Stimulated activated naive CD8-positive, alpha-beta T cell treated with anti-CD3 and anti-CD28 coated beads, Interleukin-15, Interleukin-2, amounts not matched to agents 100 ng/mL and 50 ng/mL, for 24 hours (primary cell): ENCODE data around the gene DHRS3.
"Not testable (repeated sequence)": the region's sequence is repeated elsewhere in the genome, so short reads cannot be mapped to it uniquely, and the experiment has no call there.

Experiments used
- H3K27ac Mint-ChIP-seq: one replicate; pipeline ENCODE4 v1.8.0; 2021; ENCODE audit warnings: mild to moderate bottlenecking, mixed read lengths
- H3K27me3 Mint-ChIP-seq: one replicate; pipeline ENCODE4 v1.8.0; 2021; ENCODE audit warnings: mixed read lengths
- H3K36me3 Mint-ChIP-seq: one replicate; pipeline ENCODE4 v1.8.0; 2021; ENCODE audit warnings: low read depth, mixed read lengths
- H3K4me1 Mint-ChIP-seq: one replicate; pipeline ENCODE4 v1.8.0; 2021; ENCODE audit warnings: low read depth, mixed read lengths
- H3K4me3 Mint-ChIP-seq: one replicate; pipeline ENCODE4 v1.8.0; 2021; ENCODE audit warnings: mild to moderate bottlenecking, mixed read lengths
- H3K9me3 Mint-ChIP-seq: one replicate; pipeline ENCODE4 v1.8.0; 2021; ENCODE audit warnings: mixed read lengths

The DHRS3 gene

DNA sequence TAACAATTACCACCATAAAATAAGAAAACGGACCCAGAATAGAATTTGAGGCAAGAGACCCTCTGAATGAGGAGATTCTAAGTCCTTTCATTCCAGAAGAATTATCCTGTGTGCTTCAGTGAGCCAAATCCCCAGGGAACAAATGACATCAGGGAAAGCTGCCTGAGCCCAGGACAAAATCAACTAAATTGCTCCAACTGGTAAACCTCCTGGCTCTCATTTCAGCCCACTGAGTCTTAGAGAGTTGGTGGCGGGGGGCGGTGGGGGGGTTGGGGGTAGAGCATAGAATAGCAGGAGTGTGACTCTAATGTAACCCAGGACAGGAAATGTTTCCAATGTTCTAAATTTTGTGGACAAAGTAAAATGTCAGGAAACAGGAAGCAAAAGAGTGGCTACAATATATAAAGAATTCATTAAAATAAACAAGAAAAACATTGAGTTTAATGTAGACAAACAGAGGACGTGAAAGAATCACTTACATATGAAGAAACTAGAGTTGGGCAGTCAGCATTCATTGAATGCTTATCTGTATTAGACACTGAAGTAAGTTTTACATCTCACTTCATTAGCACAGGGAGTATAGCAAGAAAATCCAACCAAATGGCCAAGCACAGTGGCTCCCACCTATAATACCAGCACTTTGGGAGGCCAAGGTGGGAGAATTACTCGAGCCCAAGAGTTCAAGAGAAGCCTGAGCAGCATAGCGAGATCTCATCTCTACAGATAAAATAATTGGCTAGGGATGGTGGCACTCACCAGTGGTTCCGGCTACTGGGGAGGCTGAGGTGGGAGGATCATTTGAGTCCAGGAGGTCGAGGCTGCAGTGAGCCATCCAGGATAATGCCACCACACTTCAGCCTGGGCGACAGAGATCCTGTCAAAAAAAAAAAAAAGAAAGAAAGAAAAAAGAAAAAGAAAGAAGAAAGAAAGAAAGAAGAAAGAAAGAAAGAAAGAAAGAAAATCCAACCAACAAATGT, 75.1 kb downstream of the DHRS3 start:
- H3K27me3 Mint-ChIP-seq, result peaks cover 4% of the 10 kb centered on the region
- peaks cover 11% of the 10 kb centered on the region for H3K4me1 Mint-ChIP-seq
- no peaks in the 10 kb centered on the region for H3K9me3 Mint-ChIP-seq
- H3K36me3 Mint-ChIP-seq, result no peaks in the 10 kb centered on the region
- peak overlapping the region; percentile 42 for H3K27ac Mint-ChIP-seq
- no peak overlapping the region for H3K4me3 Mint-ChIP-seq

DNA sequence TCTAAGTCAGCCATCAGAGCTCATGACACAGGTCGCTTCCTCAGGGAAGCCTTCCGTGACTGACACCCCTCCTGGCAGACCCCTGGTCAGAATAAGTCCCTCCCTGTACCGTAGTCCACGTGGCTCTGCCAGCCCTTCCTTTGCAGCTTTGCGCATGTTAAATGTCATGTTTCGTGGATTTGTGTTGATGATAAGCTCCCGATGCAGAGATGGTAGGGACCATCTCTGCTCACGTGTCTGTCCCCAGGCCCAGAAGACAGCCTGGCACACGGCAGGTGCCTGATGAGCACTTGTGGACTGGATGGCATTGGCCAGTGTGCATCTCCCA, 75.9 kb downstream of the DHRS3 start:
- Mint-ChIP-seq H3K4me3 (no peak overlapping the region), H3K27ac (peak overlapping the region; percentile 42), H3K9me3 (peaks cover 6% of the 10 kb centered on the region), H3K4me1 (peaks cover 11% of the 10 kb centered on the region), H3K36me3 (peaks cover 7% of the 10 kb centered on the region), H3K27me3 (peaks cover 4% of the 10 kb centered on the region)

DNA sequence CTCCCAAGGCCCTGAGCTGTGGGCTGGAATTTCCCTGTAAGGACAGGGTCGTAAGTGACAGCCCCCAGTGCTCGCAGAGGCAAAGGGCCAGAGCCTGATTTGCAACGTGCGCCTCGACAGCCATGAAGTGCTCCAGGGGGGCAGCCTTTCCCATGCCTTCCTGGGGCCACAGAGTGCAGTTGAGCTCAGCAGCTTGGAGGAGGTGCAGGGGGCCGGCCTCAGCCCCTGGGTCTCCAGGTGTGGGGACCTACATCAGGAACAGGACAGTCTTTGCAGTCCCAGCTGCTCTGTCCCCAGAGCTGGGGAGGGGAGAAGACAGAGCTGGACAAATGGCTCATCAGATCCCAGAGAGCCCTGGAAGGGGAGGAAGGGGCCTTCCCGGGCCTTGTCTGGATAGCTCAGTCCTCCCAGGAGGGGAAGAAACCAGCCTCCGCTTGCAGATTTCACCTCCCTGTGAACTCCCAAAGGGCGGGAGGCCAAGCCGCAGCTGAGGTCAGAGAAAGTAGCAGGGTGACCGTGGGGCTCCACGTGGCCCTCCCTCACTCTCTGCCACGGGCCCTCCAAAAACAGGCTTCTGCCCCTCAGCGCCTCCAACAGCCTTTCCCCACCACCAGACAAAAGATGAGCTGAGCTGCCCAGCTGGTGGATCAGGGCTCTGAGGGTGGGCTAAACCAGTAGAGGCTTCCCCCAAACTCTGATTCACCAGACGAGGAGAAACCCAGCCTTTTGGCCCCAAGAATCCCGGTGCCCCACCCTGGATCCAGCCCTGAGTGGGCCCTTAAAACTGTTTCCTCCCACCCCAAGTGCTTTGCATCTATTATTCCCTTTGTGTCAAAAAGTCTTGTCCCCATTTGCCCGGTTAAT, 76.5 kb downstream of the DHRS3 start:
- H3K9me3 Mint-ChIP-seq, result peaks cover 8% of the 10 kb centered on the region
- H3K36me3 Mint-ChIP-seq, result peaks cover 11% of the 10 kb centered on the region
- no peak overlapping the region for H3K4me3 Mint-ChIP-seq
- peaks cover 11% of the 10 kb centered on the region for H3K4me1 Mint-ChIP-seq
- H3K27me3 Mint-ChIP-seq, result peaks cover 4% of the 10 kb centered on the region
- no peak overlapping the region for H3K27ac Mint-ChIP-seq

DNA sequence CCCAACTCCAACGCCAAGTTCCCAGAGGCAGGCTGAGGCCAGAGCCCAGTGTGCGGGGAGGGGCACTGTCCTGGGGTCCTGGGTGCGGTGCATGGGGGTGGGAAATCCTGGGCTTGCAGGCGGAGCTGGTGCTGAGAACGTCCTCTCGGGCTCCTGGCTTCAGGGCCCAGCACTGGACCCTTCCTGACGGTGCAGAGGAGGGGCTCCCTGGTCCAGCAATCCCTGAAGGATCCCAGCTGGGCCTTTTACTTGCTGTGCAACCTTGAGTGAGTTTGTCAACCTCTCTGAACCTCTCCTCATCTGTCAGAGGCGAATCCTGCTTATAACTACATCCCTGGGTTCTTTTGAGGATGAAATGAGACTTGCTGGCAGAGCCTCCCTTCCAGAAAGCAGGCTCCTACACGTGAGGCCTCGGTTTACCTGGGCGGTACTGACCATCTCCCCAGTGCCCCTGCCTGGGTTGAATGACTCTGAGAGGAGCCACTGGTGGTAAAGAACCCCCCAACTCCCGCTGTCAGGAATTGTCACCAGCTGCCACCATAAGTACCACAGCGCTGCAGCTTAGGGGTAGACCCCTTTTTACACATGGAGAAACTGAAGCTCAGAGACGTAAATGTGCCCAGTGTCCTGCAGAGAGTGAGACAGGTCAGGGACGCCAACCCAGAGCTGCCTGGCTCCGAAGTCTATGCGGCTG, 77.3 kb downstream of the DHRS3 start:
- H3K27ac Mint-ChIP-seq, result no peak overlapping the region
- H3K27me3 Mint-ChIP-seq, result peaks cover 4% of the 10 kb centered on the region
- peaks cover 17% of the 10 kb centered on the region for H3K36me3 Mint-ChIP-seq
- H3K9me3 Mint-ChIP-seq, result peaks cover 14% of the 10 kb centered on the region
- no peak overlapping the region for H3K4me3 Mint-ChIP-seq
- peaks cover 11% of the 10 kb centered on the region for H3K4me1 Mint-ChIP-seq

DNA sequence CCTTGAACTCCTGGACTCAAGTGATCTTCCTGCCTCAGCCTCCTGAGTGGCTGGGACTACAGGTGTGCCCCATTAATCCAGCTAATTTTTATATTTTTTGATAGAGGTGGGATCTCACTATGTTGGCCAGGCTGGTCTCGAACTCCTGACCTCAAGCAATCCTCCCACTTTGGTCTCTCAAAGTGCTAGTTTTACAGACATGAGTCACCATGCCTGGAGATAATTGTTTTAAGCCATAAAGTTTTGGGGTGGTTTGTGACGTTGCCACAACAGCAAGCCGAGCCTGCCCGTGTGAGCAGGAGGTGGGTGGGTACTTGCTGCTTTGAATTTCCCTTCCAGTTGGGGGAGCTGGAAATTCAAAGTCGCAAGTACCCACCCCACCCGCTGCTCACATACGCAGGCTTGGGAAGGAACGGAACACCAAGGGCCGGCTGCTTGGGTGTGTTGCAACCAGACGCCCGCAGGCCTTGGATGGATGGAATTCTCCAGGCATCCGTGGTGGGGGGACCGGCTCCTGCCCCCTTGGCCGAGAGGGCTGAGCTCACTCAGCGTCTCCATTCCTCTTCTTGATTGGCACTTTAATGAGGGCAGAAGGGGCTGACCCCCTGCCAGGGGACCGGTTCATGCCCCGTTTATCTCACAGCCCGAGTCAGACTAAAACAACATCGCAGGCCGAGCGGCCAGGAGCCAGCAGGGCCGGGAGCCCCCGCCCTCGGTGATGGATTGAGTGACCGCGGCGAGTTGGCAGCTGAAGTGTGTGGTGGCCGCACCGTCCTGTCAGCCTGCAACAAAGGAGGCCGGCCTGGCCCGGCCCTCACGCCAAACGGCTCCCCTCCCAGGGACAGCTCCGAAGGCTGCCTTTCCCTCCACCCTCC, 78.1 kb downstream of the DHRS3 start:
- Mint-ChIP-seq H3K9me3 (peaks cover 19% of the 10 kb centered on the region), H3K4me3 (no peak overlapping the region), H3K27ac (no peak overlapping the region), H3K36me3 (peaks cover 22% of the 10 kb centered on the region), H3K27me3 (peaks cover 4% of the 10 kb centered on the region), H3K4me1 (peaks cover 8% of the 10 kb centered on the region)

DNA sequence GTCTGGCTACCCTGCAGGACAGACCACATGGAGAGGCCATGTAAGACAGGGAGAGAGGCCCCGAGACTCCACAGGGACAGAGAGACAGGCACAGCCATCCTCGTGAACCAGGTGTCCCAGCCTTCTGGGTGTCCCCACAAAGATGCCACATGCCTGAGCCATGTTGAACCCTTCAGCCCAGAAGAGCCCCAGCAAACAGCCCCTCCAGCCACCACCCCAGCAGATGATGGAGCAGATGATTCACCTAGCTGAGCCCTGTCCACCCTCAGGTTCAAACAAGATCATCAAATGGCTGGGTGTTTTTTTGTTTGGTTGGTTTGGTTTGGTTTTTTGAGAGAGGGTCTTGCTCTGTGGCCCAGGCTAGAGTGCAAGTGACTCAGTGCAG, 78.7 kb downstream of the DHRS3 start:
- no peak overlapping the region for H3K27ac Mint-ChIP-seq
- H3K36me3 Mint-ChIP-seq, result peaks cover 22% of the 10 kb centered on the region
- H3K27me3 Mint-ChIP-seq, result peaks cover 4% of the 10 kb centered on the region
- peaks cover 19% of the 10 kb centered on the region for H3K9me3 Mint-ChIP-seq
- H3K4me3 Mint-ChIP-seq, result no peak overlapping the region
- H3K4me1 Mint-ChIP-seq, result peaks cover 1% of the 10 kb centered on the region

DNA sequence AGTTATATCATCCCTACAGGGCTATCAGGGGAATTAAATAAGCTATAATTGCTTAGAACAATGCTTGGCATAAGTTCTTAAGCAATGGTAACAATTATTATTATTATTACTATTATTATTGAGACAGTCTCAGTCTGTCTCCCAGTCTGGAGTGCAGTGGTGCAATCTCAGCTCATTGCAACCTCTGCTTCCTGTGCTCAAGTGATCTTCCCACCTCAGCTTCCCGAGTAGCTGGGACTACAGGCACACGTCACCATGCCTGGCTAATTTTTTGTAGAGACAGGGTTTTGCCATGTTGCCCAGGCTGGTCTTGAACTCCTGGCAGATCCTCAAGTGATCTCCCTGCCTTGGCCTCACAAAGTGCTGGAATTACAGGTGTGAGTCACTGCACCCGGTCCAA, 79.5 kb downstream of the DHRS3 start:
- H3K4me1 Mint-ChIP-seq, H3K27me3 Mint-ChIP-seq, H3K4me3 Mint-ChIP-seq, H3K27ac Mint-ChIP-seq: not testable (repeated sequence)
- H3K9me3 Mint-ChIP-seq, result peaks cover 19% of the 10 kb centered on the region
- peaks cover 22% of the 10 kb centered on the region for H3K36me3 Mint-ChIP-seq

DNA sequence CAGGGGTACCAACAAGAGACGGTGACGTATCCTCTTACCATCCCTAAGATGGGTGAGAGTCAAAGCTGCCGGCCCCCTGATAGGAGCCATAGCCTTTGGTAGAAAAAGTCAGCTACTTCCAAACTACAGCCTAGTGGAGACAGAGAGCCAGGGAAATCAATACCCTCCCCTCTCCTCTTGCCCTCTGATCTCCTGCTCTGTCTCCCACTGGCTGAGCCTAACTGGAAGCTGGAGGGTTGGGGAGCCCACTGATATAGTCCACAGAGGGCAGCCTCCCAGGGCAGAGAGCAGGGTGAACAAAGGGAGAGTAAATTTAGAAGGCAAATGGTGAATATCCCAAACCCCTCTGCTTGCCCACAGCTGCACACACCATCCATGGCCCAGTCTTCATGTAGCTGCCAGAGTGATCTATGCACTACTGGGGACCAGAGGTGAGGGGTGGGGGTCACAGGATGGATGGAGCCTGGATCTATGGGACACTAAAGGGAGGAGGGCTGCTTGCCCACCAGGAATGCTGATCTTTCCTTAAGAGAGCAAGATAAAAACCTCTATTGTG, 80.0 kb downstream of the DHRS3 start:
- H3K27ac Mint-ChIP-seq, result no peak overlapping the region
- H3K9me3 Mint-ChIP-seq, result peaks cover 19% of the 10 kb centered on the region

DNA sequence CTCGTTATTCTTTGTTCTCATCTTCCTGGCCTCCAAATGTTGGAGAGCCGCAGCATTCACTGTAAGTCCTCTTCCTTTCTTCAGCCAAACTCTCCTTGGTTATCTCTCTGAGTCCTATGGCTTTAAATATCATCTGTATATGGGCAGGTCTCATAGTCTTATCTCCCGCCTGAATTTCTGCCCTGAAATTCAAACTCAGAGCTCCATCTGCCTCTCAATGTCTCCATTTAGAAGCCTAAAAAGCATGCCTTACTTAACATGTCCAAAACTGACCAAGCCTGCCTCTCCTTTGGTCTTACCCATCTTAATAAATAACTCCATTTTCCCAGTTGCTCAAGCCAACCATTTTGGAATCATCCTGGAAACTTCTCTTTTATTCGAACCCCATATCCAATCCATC, 80.7 kb downstream of the DHRS3 start:
- Mint-ChIP-seq H3K36me3 (peaks cover 22% of the 10 kb centered on the region), H3K27ac (no peak overlapping the region), H3K4me1 (no peaks in the 10 kb centered on the region), H3K4me3 (no peak overlapping the region), H3K27me3 (peaks cover 4% of the 10 kb centered on the region), H3K9me3 (peaks cover 19% of the 10 kb centered on the region)

More for the DNA sequence above, 80.0 kb downstream of the DHRS3 start:
- Mint-ChIP-seq H3K4me1 (no peaks in the 10 kb centered on the region), H3K27me3 (peaks cover 4% of the 10 kb centered on the region), H3K4me3 (no peak overlapping the region), H3K36me3 (peaks cover 22% of the 10 kb centered on the region)

DNA sequence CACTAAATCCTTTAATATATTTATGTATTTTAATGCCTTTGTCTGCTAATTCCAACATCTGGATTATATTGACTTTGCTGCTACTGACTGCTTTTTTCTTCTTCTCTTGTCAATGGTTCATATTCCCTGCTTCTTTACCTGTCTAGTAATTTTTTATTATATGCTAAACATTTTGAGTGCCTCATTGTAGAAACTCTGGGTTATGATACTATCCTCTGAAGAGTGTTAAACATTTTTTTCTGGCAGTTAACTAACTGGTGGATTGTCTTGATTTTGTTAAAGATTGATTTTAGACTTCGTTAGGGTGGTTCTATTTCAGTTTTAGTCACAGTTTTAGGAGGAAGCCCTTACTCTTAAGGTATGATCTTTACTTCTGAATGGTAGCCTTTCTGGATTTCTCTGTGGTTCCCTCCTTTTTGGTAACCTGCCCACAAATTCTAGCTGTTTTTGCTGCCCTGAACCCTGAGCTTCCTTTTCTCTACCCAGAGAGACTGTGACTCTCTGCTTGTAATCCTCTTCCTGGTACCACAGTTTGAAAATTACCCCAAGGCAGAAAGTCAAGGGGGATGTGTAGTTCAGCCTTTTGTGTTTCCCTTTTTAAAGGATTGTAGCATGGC, 81.9 kb downstream of the DHRS3 start:
- H3K27me3 Mint-ChIP-seq, result no peaks in the 10 kb centered on the region
- no peak overlapping the region for H3K27ac Mint-ChIP-seq
- H3K4me1 Mint-ChIP-seq, result no peaks in the 10 kb centered on the region
- no peak overlapping the region for H3K4me3 Mint-ChIP-seq
- H3K9me3 Mint-ChIP-seq, result peaks cover 19% of the 10 kb centered on the region
- peaks cover 22% of the 10 kb centered on the region for H3K36me3 Mint-ChIP-seq

DNA sequence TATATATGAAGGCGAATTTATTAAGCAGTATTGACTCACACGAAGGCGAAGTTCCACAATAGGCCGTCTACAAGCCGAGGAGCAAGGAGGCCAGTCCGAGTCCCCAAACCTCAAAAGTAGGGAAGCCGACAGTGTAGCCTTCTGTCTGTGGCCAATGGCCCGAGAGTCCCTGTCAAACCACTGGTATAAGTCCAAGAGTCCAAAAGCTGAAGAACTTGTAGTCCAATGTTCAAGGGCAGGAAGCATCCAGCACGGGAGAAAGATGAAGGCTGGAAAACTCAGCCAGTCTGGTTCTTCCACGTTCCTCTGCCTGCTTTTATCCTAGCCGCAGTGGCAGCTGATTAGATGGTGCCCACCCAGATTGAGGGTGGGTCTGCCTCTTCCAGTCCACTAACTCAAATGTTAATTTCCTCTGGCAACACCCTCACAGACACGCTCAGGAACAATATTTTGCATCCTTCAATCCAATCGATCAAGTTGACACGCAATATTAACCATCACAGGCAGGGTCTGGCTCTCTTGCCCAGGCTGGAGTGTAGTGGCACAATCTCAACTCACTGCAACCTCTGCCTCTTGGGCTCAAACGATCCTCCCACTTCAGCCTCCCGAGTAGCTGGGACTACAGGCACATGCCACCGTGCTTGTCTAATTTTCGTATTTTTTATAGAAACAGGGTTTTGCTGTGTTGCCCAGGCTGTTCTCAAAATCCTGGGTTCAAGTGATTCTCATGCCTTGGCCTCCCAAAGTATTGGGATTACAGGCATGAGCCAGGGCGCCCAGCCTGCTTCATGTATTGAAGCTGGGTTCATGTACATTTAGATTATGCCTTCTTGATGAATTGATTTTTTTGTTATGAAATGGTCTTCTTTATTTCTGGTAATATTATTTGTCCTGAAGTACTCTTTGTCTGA, 85.3 kb downstream of the DHRS3 start:
- Mint-ChIP-seq H3K4me3 (no peak overlapping the region), H3K4me1 (peaks cover 12% of the 10 kb centered on the region), H3K36me3 (peaks cover 21% of the 10 kb centered on the region), H3K9me3 (peaks cover 18% of the 10 kb centered on the region), H3K27me3 (no peaks in the 10 kb centered on the region), H3K27ac (no peak overlapping the region)

DNA sequence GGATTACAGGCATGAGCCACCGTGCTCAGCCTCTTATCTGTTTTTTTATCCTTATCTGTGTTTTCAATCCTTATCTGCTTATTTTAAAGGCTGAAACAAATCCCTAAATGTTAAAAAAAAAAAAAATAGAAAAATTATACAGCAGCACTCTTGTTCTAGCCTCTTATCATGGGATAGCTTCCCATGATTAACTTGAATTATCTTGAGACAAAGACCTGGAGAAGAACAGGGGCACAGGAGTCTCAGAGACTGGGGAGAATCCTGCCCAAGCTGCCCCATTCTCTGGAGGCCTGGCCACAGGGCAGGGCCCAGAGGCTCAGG, 86.9 kb downstream of the DHRS3 start:
- Mint-ChIP-seq H3K27me3 (no peaks in the 10 kb centered on the region), H3K4me3 (no peak overlapping the region), H3K4me1 (peaks cover 12% of the 10 kb centered on the region), H3K9me3 (peaks cover 7% of the 10 kb centered on the region), H3K27ac (no peak overlapping the region), H3K36me3 (peaks cover 8% of the 10 kb centered on the region)
